ENCODE measurements around the gene PEPD.

Gene PEPD

GRCh38 chr19:33471111-33471996, 50.2 kb downstream of the PEPD start:
- Histone ChIP-seq H2AFZ (ENCODE audit: low read length) (no peak overlapping the region), H3K4me3 (ENCODE audit: low read length, poor library complexity, severe bottlenecking) (peak overlapping the region; percentile 3), H3K36me3 (ENCODE audit: insufficient read depth, low read length) (no peaks in the 10 kb centered on the region), H3K9me2 (replicated peaks; ENCODE audit: low read depth, low read length) (no peaks in the 10 kb centered on the region), H3K79me2 (ENCODE audit: insufficient read depth, low read length) (no peaks in the 10 kb centered on the region), H4K20me1 (ENCODE audit: insufficient read depth, low read length, poor library complexity, severe bottlenecking) (no peaks in the 10 kb centered on the region), H3F3A (ENCODE audit: low read depth) (no peaks in the 10 kb centered on the region), H3K27me3 (ENCODE audit: insufficient read depth, low read length, poor library complexity, severe bottlenecking) (no peaks in the 10 kb centered on the region), H3K4me1 (ENCODE audit: insufficient read depth, low read length, poor library complexity, severe bottlenecking) (peaks cover 57% of the 10 kb centered on the region), H3K9ac (ENCODE audit: low read depth, low read length, poor library complexity, severe bottlenecking) (peak overlapping the region; percentile 42), H3K4me2 (ENCODE audit: low read depth, low read length, poor library complexity, severe bottlenecking) (peak overlapping the region; percentile 29), H3K9me3 (ENCODE audit: insufficient read depth, low read depth, low read length) (no peaks in the 10 kb centered on the region)
- no peak for TF ChIP-seq EZH2phosphoT487 (IDR thresholded peaks at IDR 0.05; ENCODE audit: borderline replicate concordance)
- TF ChIP-seq, protein P1, sequence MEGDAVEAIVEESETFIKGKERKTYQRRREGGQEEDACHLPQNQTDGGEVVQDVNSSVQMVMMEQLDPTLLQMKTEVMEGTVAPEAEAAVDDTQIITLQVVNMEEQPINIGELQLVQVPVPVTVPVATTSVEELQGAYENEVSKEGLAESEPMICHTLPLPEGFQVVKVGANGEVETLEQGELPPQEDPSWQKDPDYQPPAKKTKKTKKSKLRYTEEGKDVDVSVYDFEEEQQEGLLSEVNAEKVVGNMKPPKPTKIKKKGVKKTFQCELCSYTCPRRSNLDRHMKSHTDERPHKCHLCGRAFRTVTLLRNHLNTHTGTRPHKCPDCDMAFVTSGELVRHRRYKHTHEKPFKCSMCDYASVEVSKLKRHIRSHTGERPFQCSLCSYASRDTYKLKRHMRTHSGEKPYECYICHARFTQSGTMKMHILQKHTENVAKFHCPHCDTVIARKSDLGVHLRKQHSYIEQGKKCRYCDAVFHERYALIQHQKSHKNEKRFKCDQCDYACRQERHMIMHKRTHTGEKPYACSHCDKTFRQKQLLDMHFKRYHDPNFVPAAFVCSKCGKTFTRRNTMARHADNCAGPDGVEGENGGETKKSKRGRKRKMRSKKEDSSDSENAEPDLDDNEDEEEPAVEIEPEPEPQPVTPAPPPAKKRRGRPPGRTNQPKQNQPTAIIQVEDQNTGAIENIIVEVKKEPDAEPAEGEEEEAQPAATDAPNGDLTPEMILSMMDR (conservative IDR thresholded peaks at IDR 0.05; ENCODE audit: low read length): no peak

DNA sequence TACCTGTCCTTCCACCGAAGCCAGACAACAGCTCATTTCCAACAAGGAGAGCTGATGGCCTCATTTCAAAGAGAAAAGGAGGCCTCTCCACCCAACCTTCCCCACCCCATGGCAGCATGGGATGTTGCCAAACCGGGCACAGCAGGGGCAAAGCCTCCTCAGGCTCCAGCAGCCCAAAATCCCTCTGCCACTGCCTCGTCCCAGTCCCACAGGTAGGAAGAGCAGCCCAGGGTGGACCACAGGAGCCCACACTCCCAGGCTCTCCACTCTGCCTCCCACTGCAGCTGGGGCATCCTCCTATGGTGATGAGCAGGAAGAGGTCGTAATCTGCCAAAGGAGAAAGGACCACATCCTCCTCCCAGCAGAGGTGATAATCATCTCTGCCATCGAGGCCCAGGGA, 50.9 kb downstream of the PEPD start:
- no peaks in the 10 kb centered on the region for H3K27me3 ChIP-seq (ENCODE audit: insufficient read depth, low read length, poor library complexity, severe bottlenecking)

GRCh38 chr19:33470040-33470330, 51.6 kb downstream of the PEPD start:
- TF ChIP-seq, protein P1 (conservative IDR thresholded peaks at IDR 0.05; ENCODE audit: low read length): no peak
- no peak for TF ChIP-seq EZH2phosphoT487 (IDR thresholded peaks at IDR 0.05; ENCODE audit: borderline replicate concordance)
- no peak overlapping the region for H2AFZ ChIP-seq (ENCODE audit: low read length)
- H3K4me1 ChIP-seq (ENCODE audit: insufficient read depth, low read length, poor library complexity, severe bottlenecking): peaks cover 52% of the 10 kb centered on the region
- H3K9me2 ChIP-seq (replicated peaks; ENCODE audit: low read depth, low read length): no peaks in the 10 kb centered on the region
- H3K9me3 ChIP-seq (ENCODE audit: insufficient read depth, low read depth, low read length): no peaks in the 10 kb centered on the region
- H3K4me3 ChIP-seq (ENCODE audit: low read length, poor library complexity, severe bottlenecking): no peak overlapping the region
- no peaks in the 10 kb centered on the region for H3K36me3 ChIP-seq (ENCODE audit: insufficient read depth, low read length)
- H4K20me1 ChIP-seq (ENCODE audit: insufficient read depth, low read length, poor library complexity, severe bottlenecking): no peaks in the 10 kb centered on the region
- no peaks in the 10 kb centered on the region for H3K27me3 ChIP-seq (ENCODE audit: insufficient read depth, low read length, poor library complexity, severe bottlenecking)
- no peaks in the 10 kb centered on the region for H3K79me2 ChIP-seq (ENCODE audit: insufficient read depth, low read length)
- no peak overlapping the region for H3K4me2 ChIP-seq (ENCODE audit: low read depth, low read length, poor library complexity, severe bottlenecking)
- peak overlapping the region; percentile 22 for H3K9ac ChIP-seq (ENCODE audit: low read depth, low read length, poor library complexity, severe bottlenecking)
- no peaks in the 10 kb centered on the region for H3F3A ChIP-seq (ENCODE audit: low read depth)

More for the DNA sequence above, 50.9 kb downstream of the PEPD start:
- no peaks in the 10 kb centered on the region for H3K9me2 ChIP-seq (replicated peaks; ENCODE audit: low read depth, low read length)
- H3K79me2 ChIP-seq (ENCODE audit: insufficient read depth, low read length): no peaks in the 10 kb centered on the region
- peak overlapping the region; percentile 22 for H3K9ac ChIP-seq (ENCODE audit: low read depth, low read length, poor library complexity, severe bottlenecking)
- peaks cover 57% of the 10 kb centered on the region for H3K4me1 ChIP-seq (ENCODE audit: insufficient read depth, low read length, poor library complexity, severe bottlenecking)
- no peaks in the 10 kb centered on the region for H3F3A ChIP-seq (ENCODE audit: low read depth)
- H3K36me3 ChIP-seq (ENCODE audit: insufficient read depth, low read length): no peaks in the 10 kb centered on the region
- no peaks in the 10 kb centered on the region for H3K9me3 ChIP-seq (ENCODE audit: insufficient read depth, low read depth, low read length)
- no peaks in the 10 kb centered on the region for H4K20me1 ChIP-seq (ENCODE audit: insufficient read depth, low read length, poor library complexity, severe bottlenecking)
- H3K4me3 ChIP-seq (ENCODE audit: low read length, poor library complexity, severe bottlenecking): peak overlapping the region; percentile 3
- H2AFZ ChIP-seq (ENCODE audit: low read length): no peak overlapping the region
- peak overlapping the region; percentile 29 for H3K4me2 ChIP-seq (ENCODE audit: low read depth, low read length, poor library complexity, severe bottlenecking)
- TF ChIP-seq, protein P1 (conservative IDR thresholded peaks at IDR 0.05; ENCODE audit: low read length): no peak
- TF ChIP-seq EZH2phosphoT487 (IDR thresholded peaks at IDR 0.05; ENCODE audit: borderline replicate concordance): no peak
